Activated CD4-positive, alpha-beta T cell treated with anti-CD3 and anti-CD28 coated beads, Interleukin-2, amount 50 U/mL, for 24 hours (primary cell): ENCODE data around the gene ADRA1B.

Source experiments
- DNase-seq, 2 donors: peaks; one replicate each; pipeline ENCODE4 v3.0.0-alpha.2; 2020; ENCODE audit warnings: low read depth in 1 of 2, low spot score in 1 of 2

The ADRA1B gene

GRCh38 chr5:159923008-159923407 is 6.7 kb downstream of the ADRA1B start:
- DNase-seq, result no peak

DNA sequence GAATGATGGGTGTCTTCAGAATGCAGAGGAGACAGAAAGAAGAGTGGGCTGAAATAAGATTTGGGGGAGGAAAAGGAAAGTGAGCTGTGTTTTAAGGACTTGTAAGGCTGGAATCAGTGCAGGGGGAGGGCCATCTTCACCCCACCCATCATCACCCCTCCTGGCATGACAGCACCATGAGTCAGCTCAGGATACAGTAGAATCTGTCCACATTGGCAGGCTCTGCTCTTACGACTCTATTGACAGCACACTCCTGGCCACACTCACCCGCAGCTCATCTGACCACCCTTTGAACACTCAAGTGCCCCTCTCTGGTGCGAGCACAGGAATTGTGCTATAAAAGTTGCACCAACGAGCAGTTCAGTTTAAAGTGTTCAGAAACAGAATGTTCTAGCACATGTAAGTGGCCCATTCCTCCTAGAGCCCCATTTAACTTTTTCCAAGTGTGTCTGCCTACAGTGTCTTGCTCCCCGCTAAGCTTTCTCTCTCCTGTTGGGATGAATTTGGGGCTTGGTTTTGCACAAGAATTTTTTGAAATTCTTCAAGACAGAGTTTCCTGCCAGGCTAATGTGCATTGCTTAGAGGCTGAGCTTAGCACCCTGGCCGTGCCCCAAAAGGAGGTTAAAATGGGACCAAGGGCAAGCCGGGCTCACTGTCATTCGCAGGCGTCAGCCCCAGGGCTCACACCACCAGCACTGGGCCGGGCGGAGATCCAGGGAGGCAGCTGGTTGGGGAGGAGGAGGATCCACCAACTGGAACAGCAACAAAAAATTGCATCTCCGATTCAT is 12.0 kb downstream of the ADRA1B start:
- no peak for DNase-seq

GRCh38 chr5:159929176-159929575 is 12.9 kb downstream of the ADRA1B start:
- DNase-seq, result no peak

DNA sequence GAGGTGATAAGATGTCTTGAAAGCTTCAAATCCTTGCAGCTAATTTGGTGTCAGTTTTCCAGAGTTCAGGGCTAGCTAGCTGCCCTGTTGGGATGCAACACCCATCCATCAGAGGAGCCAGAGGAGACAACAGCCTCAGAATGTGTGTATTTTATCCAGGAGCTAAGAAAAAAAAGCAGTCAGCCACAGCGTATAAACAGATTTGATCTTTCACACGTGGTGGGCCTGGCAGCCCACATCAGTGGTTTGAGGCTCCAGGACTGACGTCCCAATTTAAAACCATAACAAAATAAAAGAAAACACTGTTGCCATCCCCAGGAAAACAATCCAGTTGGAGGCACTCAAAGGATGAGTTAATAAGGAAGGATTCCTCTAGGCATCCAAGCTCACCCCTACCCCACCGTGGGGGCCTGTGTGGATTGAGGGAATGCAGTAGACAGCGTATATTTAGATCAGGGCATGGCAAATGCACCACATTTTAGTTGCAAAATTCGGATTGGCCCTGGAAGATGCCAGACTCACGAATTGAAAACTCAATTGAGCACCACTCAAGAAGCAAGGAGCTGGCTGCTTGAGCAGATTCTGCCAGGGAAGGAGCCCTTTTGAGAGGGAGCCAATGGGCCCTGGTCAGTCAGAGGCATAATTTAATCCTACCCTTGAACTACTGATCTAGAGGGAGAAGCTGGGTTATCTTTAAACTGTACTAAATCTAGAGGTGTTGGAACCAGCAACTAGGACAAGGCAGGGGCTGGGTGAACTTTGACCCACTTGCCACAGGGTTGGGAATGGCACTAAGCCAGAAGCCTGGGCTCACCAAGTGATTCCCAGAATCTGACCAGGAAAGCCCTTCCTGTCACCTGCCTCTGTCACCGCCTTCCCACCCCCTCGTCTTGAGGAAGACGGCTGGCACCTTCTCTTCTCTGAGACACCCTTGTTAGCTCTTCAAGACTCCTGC is 17.5 kb downstream of the ADRA1B start:
- DNase-seq, result no peak

DNA sequence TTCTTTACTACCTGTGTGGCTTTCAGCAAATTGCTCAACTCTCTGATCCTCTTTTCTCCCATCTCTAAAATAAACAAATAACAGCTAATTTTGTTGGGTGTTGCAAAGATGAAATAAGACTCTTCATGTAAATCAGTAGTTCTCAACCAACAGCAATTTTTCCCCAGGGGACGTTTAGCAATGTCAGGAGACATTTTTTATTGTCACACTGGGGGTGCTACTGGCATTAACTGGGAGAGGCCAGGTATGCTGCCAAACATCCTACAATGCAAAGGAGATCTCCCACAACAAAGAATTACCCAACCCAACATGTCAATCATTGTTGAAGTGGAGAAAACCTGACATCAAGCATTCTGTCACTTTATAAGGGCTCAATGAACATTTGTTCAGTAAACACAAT is 19.7 kb downstream of the ADRA1B start:
- DNase-seq, result no peak

- DNase-seq, result no peak
These were observed 20.5 kb downstream of the ADRA1B start for GRCh38 chr5:159936686-159937329.

- DNase-seq, result no peak
These were observed 21.3 kb downstream of the ADRA1B start for GRCh38 chr5:159937580-159937979.

DNA sequence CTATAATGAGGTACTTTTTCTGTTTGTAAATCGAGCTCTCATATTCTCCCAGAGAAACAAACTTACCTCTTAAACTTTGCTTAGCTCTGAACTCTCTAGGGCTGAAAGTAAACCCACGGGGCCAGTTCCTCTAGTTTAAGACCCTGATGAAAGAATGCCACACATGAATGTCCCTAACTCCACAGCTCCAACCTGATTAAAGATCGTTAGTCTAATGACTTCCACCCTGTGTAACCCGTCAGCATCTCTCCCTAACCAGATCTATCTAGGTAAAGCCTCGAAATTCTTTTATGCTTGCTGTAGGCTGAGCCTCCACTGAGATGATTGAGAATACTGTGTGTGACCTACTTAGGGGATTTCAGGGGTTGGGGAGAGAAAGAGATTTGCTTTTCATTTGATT is 27.0 kb downstream of the ADRA1B start:
- DNase-seq, result no peak

DNA sequence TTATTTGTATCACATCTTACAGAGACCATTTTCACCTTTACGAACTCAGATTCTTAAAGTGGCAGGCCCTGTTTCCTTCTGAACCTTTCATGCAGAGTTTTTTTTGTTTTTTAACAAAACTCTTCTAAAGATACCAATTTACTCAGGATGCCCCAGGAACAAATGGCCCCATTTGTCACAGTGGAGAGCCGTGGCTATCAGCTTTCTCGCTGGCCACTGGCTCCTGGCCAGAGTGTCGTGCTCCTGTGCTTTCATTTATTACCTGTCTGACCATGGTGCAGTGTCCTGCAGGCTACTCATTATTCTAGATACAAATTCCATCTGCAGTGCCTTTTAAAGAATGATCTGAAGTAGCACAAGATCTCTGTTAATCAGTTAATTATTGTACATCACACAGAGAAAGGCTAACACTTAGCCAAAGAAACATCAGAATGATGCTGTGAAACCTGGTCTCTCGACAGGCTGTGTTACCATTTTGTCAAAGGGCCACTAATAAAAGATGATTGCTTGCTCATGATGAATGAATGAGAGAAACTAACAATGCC is 27.8 kb downstream of the ADRA1B start:
- DNase-seq, result no peak

DNA sequence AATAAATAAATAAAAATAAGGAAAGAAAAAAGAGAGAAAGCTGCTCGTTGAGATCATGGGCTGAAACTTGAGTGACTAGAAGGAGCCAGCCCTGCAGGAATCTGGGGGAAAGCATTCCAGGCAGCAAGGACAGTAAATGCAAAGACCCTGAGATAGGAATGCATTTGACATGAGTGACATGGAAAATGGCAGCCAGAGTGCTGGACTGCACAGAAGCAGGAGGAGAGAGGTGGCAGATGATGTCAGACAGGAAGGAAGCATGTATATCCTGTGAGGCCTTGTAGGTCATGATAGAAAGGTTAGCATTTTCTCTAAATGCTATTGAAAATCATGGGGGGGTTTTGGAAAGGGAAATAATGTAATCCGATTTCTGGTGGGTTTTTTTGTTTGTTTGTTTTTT is 29.1 kb downstream of the ADRA1B start:
- no peak for DNase-seq

DNA sequence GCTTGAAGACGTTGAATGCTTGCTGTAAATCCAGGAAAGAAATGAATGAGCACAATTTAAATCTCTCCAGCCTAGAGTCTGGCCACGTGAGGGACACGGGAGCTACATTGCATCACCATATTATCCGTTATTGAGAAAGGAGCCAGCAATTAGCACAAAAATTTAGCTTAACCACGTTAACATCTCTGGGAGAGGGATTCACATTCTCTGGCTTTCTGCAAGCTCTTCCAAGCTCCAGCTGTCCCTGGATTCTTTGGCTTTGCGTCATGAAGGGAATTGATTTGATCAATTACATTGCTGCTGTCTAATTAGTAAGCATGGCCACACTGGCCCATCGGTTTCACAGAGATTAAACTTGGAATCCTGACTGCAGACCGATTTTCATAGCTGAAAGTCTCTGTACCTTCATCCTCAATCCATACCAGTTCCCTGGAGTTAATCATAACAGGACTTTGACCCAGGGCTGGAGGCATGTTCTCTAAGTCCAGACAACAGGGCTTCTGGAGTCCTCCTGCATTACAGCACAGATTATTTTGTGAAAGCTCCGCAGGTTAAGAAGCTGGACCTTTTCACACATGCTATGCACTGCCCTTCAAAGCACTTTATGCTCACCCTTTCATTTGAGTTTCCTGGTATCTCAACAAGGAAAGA is 31.6 kb downstream of the ADRA1B start:
- no peak for DNase-seq

- DNase-seq, result no peak
These were observed 35.1 kb downstream of the ADRA1B start for GRCh38 chr5:159951387-159951786.

GRCh38 chr5:159951834-159952233 is 35.6 kb downstream of the ADRA1B start:
- no peak for DNase-seq

GRCh38 chr5:159953609-159954008 is 37.3 kb downstream of the ADRA1B start:
- no peak for DNase-seq

DNA sequence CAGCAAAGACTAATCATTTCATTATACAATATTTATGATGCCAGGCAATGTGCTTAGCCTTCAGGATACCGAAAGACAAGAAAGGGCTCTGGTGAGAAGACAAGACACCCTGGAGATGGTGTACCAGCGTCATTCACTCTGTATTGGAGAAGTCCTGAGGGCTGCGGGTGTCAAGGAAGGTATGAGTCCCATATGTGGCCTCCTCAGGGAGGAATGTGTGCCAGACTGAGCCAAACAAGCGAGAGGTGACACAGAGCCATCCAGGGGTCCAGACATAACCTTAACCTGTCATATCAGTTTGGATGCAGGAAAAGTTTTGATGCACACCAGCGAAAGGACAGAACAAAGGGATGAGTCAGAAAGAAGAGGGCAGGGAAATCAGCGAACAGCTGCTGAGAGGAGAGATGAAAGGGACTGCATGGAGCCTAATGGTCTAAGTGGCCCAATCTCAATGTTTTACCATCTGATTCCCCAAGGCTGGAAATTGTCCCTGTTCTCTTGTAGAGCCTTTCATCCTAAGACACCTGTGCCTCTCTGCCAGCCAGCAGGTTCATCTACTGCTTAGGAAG is 38.9 kb downstream of the ADRA1B start:
- DNase-seq, result no peak

DNA sequence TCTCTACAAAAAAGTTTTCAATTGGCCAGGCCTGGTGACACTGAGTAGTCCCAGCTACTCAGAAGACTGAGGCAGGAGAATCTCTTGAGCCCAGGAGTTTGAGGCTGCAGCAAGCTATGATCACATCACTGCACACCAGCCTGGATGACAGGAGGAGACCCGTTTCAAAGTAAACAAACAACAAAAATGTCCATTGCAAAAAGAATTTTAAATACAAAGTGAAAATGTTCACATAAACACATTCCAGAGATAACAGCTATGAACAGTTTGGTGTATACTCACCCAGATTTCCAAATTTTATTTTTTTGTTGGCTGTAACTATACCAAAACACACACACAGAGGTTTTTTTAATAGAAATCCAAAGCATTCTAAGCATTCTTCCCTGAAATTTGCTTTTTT is 39.8 kb downstream of the ADRA1B start:
- no peak for DNase-seq

DNA sequence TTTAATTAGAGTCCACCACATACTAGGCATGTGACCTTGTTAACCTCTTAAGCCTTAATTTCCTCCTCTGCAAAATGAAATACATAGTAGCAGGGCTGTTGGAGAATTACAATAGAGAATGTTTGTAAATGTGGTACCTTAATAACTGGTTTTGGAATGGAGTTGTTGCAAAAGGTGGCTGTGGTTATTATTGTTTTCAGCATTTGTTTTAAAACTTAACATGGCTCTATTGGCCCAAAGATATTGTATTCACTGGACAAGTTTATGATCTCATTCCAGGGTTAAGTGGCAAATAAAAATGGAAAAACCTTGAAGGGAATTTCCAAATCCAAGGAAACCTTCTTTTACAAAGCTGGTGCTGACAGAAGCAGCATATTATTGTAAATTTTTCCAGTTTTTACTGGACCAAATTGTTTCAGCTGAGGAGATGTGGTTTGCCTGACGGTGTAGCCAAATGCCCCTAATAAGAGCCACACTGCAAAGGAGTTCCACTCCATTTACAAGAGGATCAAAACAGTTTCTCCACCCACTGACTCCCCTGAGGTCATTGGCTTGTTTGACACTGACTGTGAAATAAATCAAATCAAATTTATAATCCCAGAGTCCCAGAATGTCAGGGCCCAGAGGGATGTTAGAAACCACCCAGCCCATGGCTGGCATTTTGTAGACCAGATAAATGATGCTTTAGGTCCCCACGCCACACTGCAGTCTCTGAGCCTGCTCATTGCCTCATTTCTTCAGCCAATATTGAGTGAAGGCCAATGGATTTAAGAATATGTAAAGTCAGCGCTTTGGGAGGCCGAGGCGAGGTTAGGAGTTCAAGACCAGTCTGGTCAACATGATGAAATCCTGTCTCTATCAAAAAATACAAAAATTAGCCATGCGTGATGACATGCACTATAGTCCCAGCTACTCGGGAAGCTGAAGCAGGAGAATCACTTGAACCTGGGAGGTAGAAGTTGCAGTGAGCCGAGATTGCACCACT is 45.2 kb downstream of the ADRA1B start:
- no peak for DNase-seq

GRCh38 chr5:159962214-159962613 is 45.9 kb downstream of the ADRA1B start:
- no peak for DNase-seq

- DNase-seq, result no peak
These were observed 47.7 kb downstream of the ADRA1B start for GRCh38 chr5:159963935-159964334.
